ENCODE data around the gene COL4A1.

DNA sequence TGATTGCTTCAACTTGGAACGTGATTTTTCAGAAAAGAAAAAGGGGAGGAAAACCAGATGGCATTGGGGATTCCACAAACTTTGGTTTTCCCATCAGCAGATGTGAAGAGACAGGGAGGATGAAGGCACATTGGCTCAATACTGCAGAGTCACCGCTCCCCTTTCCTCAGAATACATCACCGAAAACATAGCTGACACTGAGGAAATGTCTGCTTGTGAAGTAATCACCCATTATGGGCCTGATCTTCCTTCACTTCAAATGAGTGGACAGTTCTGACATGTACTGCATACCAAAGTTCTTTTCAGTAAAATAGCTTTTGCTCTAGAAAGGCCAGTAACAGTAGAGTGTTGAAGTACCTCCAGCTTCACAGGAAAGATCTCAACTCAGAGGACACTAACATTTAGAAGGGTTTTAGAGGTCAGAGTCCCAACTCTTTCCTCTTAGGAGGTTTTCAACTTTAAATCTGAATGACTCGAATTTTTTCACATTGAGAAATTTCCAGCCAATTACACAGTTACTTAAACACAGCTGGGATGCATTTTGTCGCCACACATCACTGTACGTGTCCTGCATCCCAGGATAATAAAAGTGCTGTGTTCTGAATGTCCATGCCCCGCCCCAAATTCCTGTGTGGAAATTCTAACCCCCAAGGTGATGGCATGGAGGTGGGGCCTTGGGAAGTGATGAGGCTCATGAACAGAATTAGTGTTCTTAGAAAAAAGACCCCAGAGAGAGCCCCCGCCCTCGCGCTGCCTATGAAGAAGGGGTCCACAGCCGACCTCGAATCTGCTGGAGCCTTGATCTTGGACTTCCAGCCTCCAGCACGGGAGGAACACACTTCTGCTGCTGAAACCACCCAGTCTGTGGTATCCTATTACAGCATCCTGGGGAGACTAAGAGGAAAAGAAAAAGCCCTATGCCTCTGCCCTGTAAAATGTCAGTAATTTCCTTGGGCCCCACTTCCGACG lies 77.7 kb downstream of the COL4A1 start:
- TF ChIP-seq CREB1 (IDR thresholded peaks at IDR 0.05) (no peak), CREB1 (CRISPR knock-in tag; IDR thresholded peaks at IDR 0.05) (no peak), JUNB (CRISPR knock-in tag; IDR thresholded peaks at IDR 0.05; ENCODE audit: borderline replicate concordance) (no peak)
- TF ChIP-seq, protein P1, sequence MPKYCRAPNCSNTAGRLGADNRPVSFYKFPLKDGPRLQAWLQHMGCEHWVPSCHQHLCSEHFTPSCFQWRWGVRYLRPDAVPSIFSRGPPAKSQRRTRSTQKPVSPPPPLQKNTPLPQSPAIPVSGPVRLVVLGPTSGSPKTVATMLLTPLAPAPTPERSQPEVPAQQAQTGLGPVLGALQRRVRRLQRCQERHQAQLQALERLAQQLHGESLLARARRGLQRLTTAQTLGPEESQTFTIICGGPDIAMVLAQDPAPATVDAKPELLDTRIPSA (CRISPR knock-in tag; IDR thresholded peaks at IDR 0.05; ENCODE audit: borderline replicate concordance) = no peak
